Colonic mucosa (tissue), 4 donors: ENCODE results near the gene IMMP2L. TPM values are rescaled to one million over a fixed set of nuclear protein-coding genes. Genes with fewer than 3 reads are reported as not detected.

Experiments
- DNase-seq: peaks from one replicate; pipeline ENCODE4 v3.0.0-alpha.2; 2020
- H3K27ac ChIP-seq: fragments of 200-600 bp; one replicate; pipeline ENCODE4 v1.8.0; 2021
- H3K27me3 ChIP-seq: fragments of 200-600 bp; one replicate; pipeline ENCODE4 v1.8.0; 2021
- H3K36me3 ChIP-seq: fragments of 200-600 bp; one replicate; pipeline ENCODE4 v1.8.0; 2021
- H3K4me1 ChIP-seq: fragments of 200-600 bp; one replicate; pipeline ENCODE4 v1.8.0; 2021; ENCODE audit warnings: mild to moderate bottlenecking
- H3K4me3 ChIP-seq: fragments of 200-600 bp; one replicate; pipeline ENCODE4 v1.8.0; 2021
- H3K9ac ChIP-seq, 2 donors: one replicate each; pipeline ENCODE4 v1.7.0; 2013; ENCODE audit warnings: control low read depth in 2 of 2, low read depth in 2 of 2, low read length in 2 of 2
- H3K9me3 ChIP-seq: fragments of 200-600 bp; one replicate; pipeline ENCODE4 v1.8.0; 2021
- intact Hi-C: fragments of 100-400 bp; cut with DNase I; formaldehyde crosslinking; loops from one replicate; pipeline ENCODE4 v1.14.1; 2022
- total RNA-seq, 2 donors: library from RNA; stranded (reverse); fragmentation: NEBNext Ultra II Directional in 1 of 2; extraction: Animal tissue kit (Norgen Biotek cat#: 25700) in 1 of 2; gene quantifications; one replicate each; pipeline ENCODE4 v1.2.1, GENCODE V29; 2021
- TF ChIP-seq, protein P1 (sequence below): fragments of 200-600 bp; IDR thresholded peaks from one replicate; pipeline ENCODE4 v1.8.0; 2022; ENCODE audit warnings: antibody characterized with exemption, mild to moderate bottlenecking
- donor health status: healthy.
- donor health status: DM: no; HTN: no; CAD: no.
- donor health status: DM: no; HTN: no; CAD: no.

Gene IMMP2L
- total RNA-seq, 2 donors from 2014 or later: 13.4 to 15.4 TPM

- H3K27ac ChIP-seq: no peak overlapping the region
- no peaks in the 10 kb centered on the region for H3K27me3 ChIP-seq
- H3K36me3 ChIP-seq: no peaks in the 10 kb centered on the region
- intact Hi-C loops: no loop called here
- TF ChIP-seq, protein P1, sequence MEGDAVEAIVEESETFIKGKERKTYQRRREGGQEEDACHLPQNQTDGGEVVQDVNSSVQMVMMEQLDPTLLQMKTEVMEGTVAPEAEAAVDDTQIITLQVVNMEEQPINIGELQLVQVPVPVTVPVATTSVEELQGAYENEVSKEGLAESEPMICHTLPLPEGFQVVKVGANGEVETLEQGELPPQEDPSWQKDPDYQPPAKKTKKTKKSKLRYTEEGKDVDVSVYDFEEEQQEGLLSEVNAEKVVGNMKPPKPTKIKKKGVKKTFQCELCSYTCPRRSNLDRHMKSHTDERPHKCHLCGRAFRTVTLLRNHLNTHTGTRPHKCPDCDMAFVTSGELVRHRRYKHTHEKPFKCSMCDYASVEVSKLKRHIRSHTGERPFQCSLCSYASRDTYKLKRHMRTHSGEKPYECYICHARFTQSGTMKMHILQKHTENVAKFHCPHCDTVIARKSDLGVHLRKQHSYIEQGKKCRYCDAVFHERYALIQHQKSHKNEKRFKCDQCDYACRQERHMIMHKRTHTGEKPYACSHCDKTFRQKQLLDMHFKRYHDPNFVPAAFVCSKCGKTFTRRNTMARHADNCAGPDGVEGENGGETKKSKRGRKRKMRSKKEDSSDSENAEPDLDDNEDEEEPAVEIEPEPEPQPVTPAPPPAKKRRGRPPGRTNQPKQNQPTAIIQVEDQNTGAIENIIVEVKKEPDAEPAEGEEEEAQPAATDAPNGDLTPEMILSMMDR: no peak
- DNase-seq: no peak
- no peaks in the 10 kb centered on the region for H3K9me3 ChIP-seq
- H3K4me1 ChIP-seq: no peaks in the 10 kb centered on the region
- H3K9ac ChIP-seq: no peak overlapping the region
- H3K4me3 ChIP-seq: no peak overlapping the region
These were observed 802.0 kb downstream of the IMMP2L start for GRCh38 chr7:110760341-110760740.

GRCh38 chr7:110759069-110759468 lies 803.2 kb downstream of the IMMP2L start:
- Histone ChIP-seq H3K9me3 (no peaks in the 10 kb centered on the region), H3K4me1 (no peaks in the 10 kb centered on the region), H3K36me3 (no peaks in the 10 kb centered on the region), H3K9ac (no peak overlapping the region), H3K27ac (no peak overlapping the region), H3K27me3 (no peaks in the 10 kb centered on the region), H3K4me3 (no peak overlapping the region)
- TF ChIP-seq, protein P1: no peak
- DNase-seq: no peak
- intact Hi-C loops: no loop called here

GRCh38 chr7:110754649-110755048 lies 807.6 kb downstream of the IMMP2L start:
- Histone ChIP-seq H3K27me3 (no peaks in the 10 kb centered on the region), H3K36me3 (no peaks in the 10 kb centered on the region), H3K9ac (no peak overlapping the region), H3K4me1 (no peaks in the 10 kb centered on the region), H3K9me3 (no peaks in the 10 kb centered on the region), H3K27ac (no peak overlapping the region), H3K4me3 (no peak overlapping the region)
- TF ChIP-seq, protein P1: no peak
- intact Hi-C loops: no loop called here
- no peak for DNase-seq

DNA sequence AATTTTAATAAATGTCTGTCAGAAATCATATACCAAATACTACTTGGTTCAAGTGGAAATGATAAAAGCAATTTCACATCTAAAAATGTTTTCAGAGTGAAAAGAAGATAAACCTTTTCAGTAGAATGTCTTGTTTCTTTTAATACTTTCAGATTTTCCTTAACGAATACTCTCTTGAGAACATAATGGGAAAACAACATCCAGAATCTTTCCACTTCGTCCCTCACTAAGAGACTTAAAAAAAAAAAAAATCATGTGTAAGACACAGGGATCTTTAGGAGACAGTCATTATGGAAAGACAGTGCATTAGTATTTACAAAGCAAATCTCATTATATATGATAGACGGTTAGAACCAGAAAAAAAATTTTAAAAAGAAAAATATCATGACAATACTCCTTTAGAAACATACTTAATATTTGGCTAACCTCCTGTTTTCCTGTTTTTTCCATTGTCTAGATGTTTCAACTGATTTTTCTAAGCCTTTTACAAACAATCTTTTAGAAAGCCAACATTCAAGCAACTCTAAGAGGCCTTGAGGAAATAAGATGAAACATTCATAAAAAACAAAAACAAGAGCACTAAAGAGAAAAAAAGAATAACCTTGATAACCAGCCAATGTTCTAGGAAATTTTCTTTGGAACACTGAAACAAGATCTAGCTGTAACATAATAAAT lies 811.2 kb downstream of the IMMP2L start:
- no peaks in the 10 kb centered on the region for H3K27me3 ChIP-seq
- no peaks in the 10 kb centered on the region for H3K36me3 ChIP-seq
- no peak for DNase-seq
- H3K9ac ChIP-seq: no peak overlapping the region
- no peaks in the 10 kb centered on the region for H3K4me1 ChIP-seq
- no peak overlapping the region for H3K27ac ChIP-seq
- TF ChIP-seq, protein P1: no peak
- intact Hi-C loops: no loop called here
- no peak overlapping the region for H3K4me3 ChIP-seq
- no peaks in the 10 kb centered on the region for H3K9me3 ChIP-seq

DNA sequence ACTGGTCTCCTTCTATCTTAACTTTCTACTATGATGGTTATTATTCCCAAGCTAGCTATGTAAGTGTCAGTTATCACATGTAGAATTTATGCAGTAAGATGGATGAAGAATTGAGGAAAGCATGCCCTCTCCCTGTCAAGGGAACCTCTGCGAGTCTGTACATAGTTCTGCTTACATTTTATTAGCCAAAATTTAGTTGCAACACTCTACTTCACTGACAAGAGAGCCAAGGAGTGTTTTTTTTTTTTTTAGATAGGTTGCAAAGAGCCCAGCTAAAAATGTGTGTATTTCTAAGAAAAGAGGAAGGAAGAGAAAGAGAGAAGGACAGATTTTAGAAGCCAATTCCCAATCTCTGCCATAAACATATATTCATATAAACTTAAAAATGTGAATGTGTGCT lies 829.1 kb downstream of the IMMP2L start:
- Histone ChIP-seq H3K9me3 (no peaks in the 10 kb centered on the region), H3K27me3 (no peaks in the 10 kb centered on the region), H3K4me3 (no peak overlapping the region), H3K9ac (no peak overlapping the region), H3K4me1 (no peaks in the 10 kb centered on the region), H3K36me3 (no peaks in the 10 kb centered on the region), H3K27ac (no peak overlapping the region)
- TF ChIP-seq, protein P1: no peak
- intact Hi-C loops: no loop called here
- no peak for DNase-seq
